SU-DHL-6 (cell line): ENCODE measurements around the gene MED27.

ENCODE experiments used
- H2AFZ ChIP-seq: fragments of 200-600 bp; sonication (generic); 2 replicates; pipeline ENCODE4 v1.6.1; 2014; ENCODE audit warnings: low read depth, mild to moderate bottlenecking, moderate library complexity, mixed read lengths, antibody characterized with exemption, low read length; ENCODE audit not compliant: severe bottlenecking
- H3F3A ChIP-seq: fragments of 200-600 bp; shearing (Covaris generic); 2 replicates; pipeline ENCODE4 v1.6.0; 2016; ENCODE audit warnings: antibody characterized with exemption, mild to moderate bottlenecking; ENCODE audit not compliant: insufficient read depth
- H3K27ac ChIP-seq: fragments of 200-600 bp; sonication (generic); 2 replicates; pipeline ENCODE4 v1.5.1; 2016; ENCODE audit warnings: low read depth, mild to moderate bottlenecking, low read length, moderate library complexity, mixed read lengths
- H3K27me3 ChIP-seq: fragments of 200-600 bp; sonication (generic), shearing (Covaris generic); 2 replicates; pipeline ENCODE4 v1.6.0; 2014; ENCODE audit warnings: mild to moderate bottlenecking, low read length
- H3K36me3 ChIP-seq: fragments of 200-600 bp; sonication (generic); 2 replicates; pipeline ENCODE4 v1.6.1; 2014; ENCODE audit warnings: mild to moderate bottlenecking, low read length, mixed read lengths
- H3K4me2 ChIP-seq: fragments of 300-600, 200-600 bp; shearing (Covaris generic), sonication (generic); 2 replicates; pipeline ENCODE4 v1.6.0; 2014; ENCODE audit warnings: low read length, low read depth, mild to moderate bottlenecking; ENCODE audit not compliant: poor library complexity, severe bottlenecking
- H3K4me3 ChIP-seq: fragments of 200-600 bp; sonication (generic); 2 replicates; pipeline ENCODE4 v1.5.1; 2014; ENCODE audit warnings: antibody characterized with exemption, low read length, mild to moderate bottlenecking, mixed read lengths; ENCODE audit not compliant: insufficient read depth, poor library complexity, severe bottlenecking
- H3K79me2 ChIP-seq: fragments of 200-600 bp; sonication (generic); 2 replicates; pipeline ENCODE4 v1.6.1; 2014; ENCODE audit warnings: mild to moderate bottlenecking, low read length, moderate library complexity; ENCODE audit not compliant: insufficient read depth
- H3K9ac ChIP-seq: fragments of 200-600 bp; sonication (generic); 2 replicates; pipeline ENCODE4 v1.7.0; 2014; ENCODE audit warnings: mild to moderate bottlenecking, low read length
- H3K9me2 ChIP-seq: fragments of 200-600 bp; sonication (generic); replicated peaks from 2 replicates; pipeline ENCODE4 v1.6.1; 2014; ENCODE audit warnings: low read length; ENCODE audit not compliant: insufficient read depth
- H3K9me3 ChIP-seq: fragments of 200-600 bp; sonication (generic); 2 replicates; pipeline ENCODE4 v1.6.1; 2014; ENCODE audit warnings: low read length, mixed read lengths; ENCODE audit not compliant: insufficient read depth
- H4K20me1 ChIP-seq: fragments of 200-600 bp; sonication (generic); 2 replicates; pipeline ENCODE4 v1.6.1; 2014; ENCODE audit warnings: low read depth, mild to moderate bottlenecking, antibody characterized with exemption, low read length, moderate library complexity, mixed read lengths
- CTCF ChIP-seq: fragments of 200-600 bp; sonication (generic); IDR thresholded peaks from one replicate; pipeline ENCODE4 v1.5.1; 2017; ENCODE audit warnings: antibody characterized with exemption, mild to moderate bottlenecking, low read length, moderate library complexity; ENCODE audit not compliant: insufficient read depth, poor library complexity, severe bottlenecking
- EZH2phosphoT487 ChIP-seq: fragments of 200-600 bp; sonication (generic), shearing (Covaris generic); conservative IDR thresholded peaks from 2 replicates; pipeline ENCODE4 v1.6.1; 2018; ENCODE audit warnings: mild to moderate bottlenecking, antibody characterized with exemption, low read length, moderate library complexity, mixed read lengths

The MED27 gene

GRCh38 chr9:131891598-131891997 is 188.1 kb downstream of the MED27 start:
- Histone ChIP-seq H4K20me1 (no peaks in the 10 kb centered on the region), H3K27ac (no peak overlapping the region), H3K79me2 (no peaks in the 10 kb centered on the region), H3K4me3 (no peak overlapping the region), H3K36me3 (no peaks in the 10 kb centered on the region), H3K9ac (no peak overlapping the region), H3K27me3 (no peaks in the 10 kb centered on the region), H3K4me2 (no peak overlapping the region), H2AFZ (no peak overlapping the region), H3K9me2 (no peaks in the 10 kb centered on the region), H3F3A (no peaks in the 10 kb centered on the region), H3K9me3 (no peaks in the 10 kb centered on the region)
- TF ChIP-seq EZH2phosphoT487 (no peak), CTCF (no peak)

- H3K4me3 ChIP-seq, result no peak overlapping the region
- H3K27ac ChIP-seq, result no peak overlapping the region
- no peak overlapping the region for H3K9ac ChIP-seq
- H3K4me2 ChIP-seq, result no peak overlapping the region
- H2AFZ ChIP-seq, result no peak overlapping the region
- no peaks in the 10 kb centered on the region for H3K9me2 ChIP-seq
- H3K79me2 ChIP-seq, result no peaks in the 10 kb centered on the region
- no peaks in the 10 kb centered on the region for H3K9me3 ChIP-seq
- no peak for TF ChIP-seq CTCF
- TF ChIP-seq EZH2phosphoT487, result no peak
- H3K36me3 ChIP-seq, result no peaks in the 10 kb centered on the region
- no peaks in the 10 kb centered on the region for H3F3A ChIP-seq
- H3K27me3 ChIP-seq, result no peaks in the 10 kb centered on the region
- H4K20me1 ChIP-seq, result no peaks in the 10 kb centered on the region
Observed at GRCh38 chr9:131889437-131890251, 190.0 kb downstream of the MED27 start.

- Histone ChIP-seq H4K20me1 (no peaks in the 10 kb centered on the region), H3K4me2 (no peak overlapping the region), H3K27ac (no peak overlapping the region), H3K4me3 (no peak overlapping the region), H3K9me3 (no peaks in the 10 kb centered on the region), H3K36me3 (no peaks in the 10 kb centered on the region), H2AFZ (no peak overlapping the region), H3K27me3 (no peaks in the 10 kb centered on the region), H3K9ac (no peak overlapping the region), H3K9me2 (no peaks in the 10 kb centered on the region), H3F3A (no peaks in the 10 kb centered on the region), H3K79me2 (no peaks in the 10 kb centered on the region)
- TF ChIP-seq CTCF, result no peak
- no peak for TF ChIP-seq EZH2phosphoT487
Observed at GRCh38 chr9:131888923-131889322, 190.7 kb downstream of the MED27 start.
